Ishikawa (cell line): ENCODE measurements around the gene PKP1.

Experiments used
- CEBPB ChIP-seq: IDR thresholded peaks from 2 replicates; pipeline ENCODE4 v1.6.1; 2012
- CREB1 ChIP-seq: IDR thresholded peaks from 2 replicates; pipeline ENCODE4 v1.6.1; 2012; ENCODE audit warnings: low read depth
- EGR1 ChIP-seq: IDR thresholded peaks from 2 replicates; pipeline ENCODE4 v1.6.1; 2012
- EP300 ChIP-seq: IDR thresholded peaks from 2 replicates; pipeline ENCODE4 v1.6.1; 2012; ENCODE audit warnings: borderline replicate concordance
- FOXM1 ChIP-seq: IDR thresholded peaks from 2 replicates; pipeline ENCODE4 v1.6.1; 2012; ENCODE audit warnings: low read depth, borderline replicate concordance
- NFIC ChIP-seq: IDR thresholded peaks from 2 replicates; pipeline ENCODE4 v1.6.1; 2012
- RAD21 ChIP-seq: IDR thresholded peaks from 2 replicates; pipeline ENCODE4 v1.6.1; 2012; ENCODE audit warnings: low read depth
- TAF1 ChIP-seq: IDR thresholded peaks from 2 replicates; pipeline ENCODE4 v1.6.1; 2012; ENCODE audit warnings: low read depth, mild to moderate bottlenecking
- TCF12 ChIP-seq: IDR thresholded peaks from 2 replicates; pipeline ENCODE4 v1.6.1; 2012; ENCODE audit warnings: low read depth
- TEAD4 ChIP-seq: IDR thresholded peaks from 2 replicates; pipeline ENCODE4 v1.6.1; 2012
- USF1 ChIP-seq: IDR thresholded peaks from 2 replicates; pipeline ENCODE4 v1.6.1; 2012
- YY1 ChIP-seq: IDR thresholded peaks from 2 replicates; pipeline ENCODE4 v1.6.1; 2012; ENCODE audit warnings: low read depth
- ZBTB7A ChIP-seq: IDR thresholded peaks from 2 replicates; pipeline ENCODE4 v1.6.1; 2012; ENCODE audit warnings: low read depth
- TF ChIP-seq, protein P1 (sequence below): IDR thresholded peaks from 2 replicates; pipeline ENCODE4 v1.6.1; 2012; ENCODE audit warnings: low read depth, mild to moderate bottlenecking
- TF ChIP-seq, protein P2 (sequence below): IDR thresholded peaks from 2 replicates; pipeline ENCODE4 v1.6.1; 2012

Gene PKP1

DNA sequence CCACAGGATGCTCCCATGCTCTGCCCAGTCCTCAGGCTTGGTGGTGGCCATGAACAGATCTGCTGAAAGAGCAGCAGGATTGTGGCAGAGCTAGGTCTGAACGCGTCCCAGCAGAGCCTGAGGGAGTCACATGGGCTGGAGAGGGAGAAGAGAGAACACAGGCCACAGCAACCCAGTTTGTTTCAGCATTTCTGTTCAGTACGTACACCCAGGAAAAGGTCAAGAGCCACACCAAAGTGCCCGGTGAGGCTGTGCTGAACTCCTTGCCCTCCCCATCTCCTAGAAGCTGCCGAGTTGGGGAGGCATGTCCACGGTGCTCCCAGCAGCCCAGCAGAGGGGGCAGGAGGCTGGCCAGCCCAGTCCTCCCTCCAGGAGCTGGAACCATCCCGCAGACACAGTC, 5.5 kb downstream of the PKP1 start:
- TF ChIP-seq RAD21 = 0 out of 2 replicates have a peak, but pooled peaks have one; percentile 9
- TF ChIP-seq, protein P1, sequence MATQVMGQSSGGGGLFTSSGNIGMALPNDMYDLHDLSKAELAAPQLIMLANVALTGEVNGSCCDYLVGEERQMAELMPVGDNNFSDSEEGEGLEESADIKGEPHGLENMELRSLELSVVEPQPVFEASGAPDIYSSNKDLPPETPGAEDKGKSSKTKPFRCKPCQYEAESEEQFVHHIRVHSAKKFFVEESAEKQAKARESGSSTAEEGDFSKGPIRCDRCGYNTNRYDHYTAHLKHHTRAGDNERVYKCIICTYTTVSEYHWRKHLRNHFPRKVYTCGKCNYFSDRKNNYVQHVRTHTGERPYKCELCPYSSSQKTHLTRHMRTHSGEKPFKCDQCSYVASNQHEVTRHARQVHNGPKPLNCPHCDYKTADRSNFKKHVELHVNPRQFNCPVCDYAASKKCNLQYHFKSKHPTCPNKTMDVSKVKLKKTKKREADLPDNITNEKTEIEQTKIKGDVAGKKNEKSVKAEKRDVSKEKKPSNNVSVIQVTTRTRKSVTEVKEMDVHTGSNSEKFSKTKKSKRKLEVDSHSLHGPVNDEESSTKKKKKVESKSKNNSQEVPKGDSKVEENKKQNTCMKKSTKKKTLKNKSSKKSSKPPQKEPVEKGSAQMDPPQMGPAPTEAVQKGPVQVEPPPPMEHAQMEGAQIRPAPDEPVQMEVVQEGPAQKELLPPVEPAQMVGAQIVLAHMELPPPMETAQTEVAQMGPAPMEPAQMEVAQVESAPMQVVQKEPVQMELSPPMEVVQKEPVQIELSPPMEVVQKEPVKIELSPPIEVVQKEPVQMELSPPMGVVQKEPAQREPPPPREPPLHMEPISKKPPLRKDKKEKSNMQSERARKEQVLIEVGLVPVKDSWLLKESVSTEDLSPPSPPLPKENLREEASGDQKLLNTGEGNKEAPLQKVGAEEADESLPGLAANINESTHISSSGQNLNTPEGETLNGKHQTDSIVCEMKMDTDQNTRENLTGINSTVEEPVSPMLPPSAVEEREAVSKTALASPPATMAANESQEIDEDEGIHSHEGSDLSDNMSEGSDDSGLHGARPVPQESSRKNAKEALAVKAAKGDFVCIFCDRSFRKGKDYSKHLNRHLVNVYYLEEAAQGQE = no peak

DNA sequence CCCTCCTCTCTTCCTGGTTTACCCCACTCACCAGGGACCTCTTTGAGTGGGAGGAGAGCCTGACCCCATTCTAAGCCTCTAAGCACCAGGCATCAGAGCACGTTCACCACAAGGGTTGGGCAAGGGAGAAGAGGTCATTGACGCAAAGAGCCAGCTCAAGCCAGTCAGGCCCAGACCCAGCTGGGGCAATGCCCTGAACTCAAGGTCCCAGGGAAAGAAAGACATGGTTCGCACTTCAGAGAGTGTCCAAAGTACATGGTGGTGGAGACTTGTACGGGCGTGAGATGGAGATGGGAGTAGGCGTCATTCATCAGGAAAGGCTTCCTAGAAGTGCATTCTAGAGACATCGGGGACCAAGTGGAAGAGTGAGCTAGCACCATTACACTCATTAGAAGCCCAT, 7.2 kb downstream of the PKP1 start:
- no peak for TF ChIP-seq TAF1
- TF ChIP-seq, protein P2, sequence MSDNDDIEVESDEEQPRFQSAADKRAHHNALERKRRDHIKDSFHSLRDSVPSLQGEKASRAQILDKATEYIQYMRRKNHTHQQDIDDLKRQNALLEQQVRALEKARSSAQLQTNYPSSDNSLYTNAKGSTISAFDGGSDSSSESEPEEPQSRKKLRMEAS = no peak
- no peak for TF ChIP-seq YY1
- TF ChIP-seq ZBTB7A = no peak
- no peak for TF ChIP-seq EGR1
- TF ChIP-seq, protein P1 = no peak
- no peak for TF ChIP-seq CEBPB
- TF ChIP-seq EP300 = no peak
- TF ChIP-seq NFIC = no peak
- no peak for TF ChIP-seq CREB1
- TF ChIP-seq USF1 = no peak
- TF ChIP-seq TCF12 = no peak
- no peak for TF ChIP-seq FOXM1

GRCh38 chr1:201291916-201292315, 8.6 kb downstream of the PKP1 start:
- no peak for TF ChIP-seq CEBPB
- TF ChIP-seq TEAD4 = no peak

DNA sequence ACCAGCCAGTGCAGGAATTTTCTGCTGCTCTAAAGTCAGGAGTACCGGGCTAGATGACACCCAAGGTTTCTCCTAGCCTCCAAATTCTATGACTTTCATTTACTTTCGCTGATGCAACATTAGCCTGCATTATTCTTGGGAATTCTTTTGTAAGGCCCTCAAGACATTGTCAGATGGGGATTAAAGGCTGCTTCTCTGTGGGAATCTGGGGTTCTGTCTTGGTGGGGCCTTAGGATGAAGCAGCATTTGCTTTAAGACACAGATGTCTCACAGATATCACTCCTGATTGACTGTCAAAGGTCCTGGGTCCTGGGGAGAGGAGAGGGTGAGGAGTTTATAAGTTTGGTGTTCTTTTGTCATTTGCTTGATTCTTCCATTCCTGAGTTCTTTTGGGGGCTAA, 11.6 kb downstream of the PKP1 start:
- TF ChIP-seq USF1 (no peak), EGR1 (no peak), RAD21 (no peak), TCF12 (no peak), TAF1 (no peak), NFIC (no peak), FOXM1 (no peak), CREB1 (no peak), YY1 (no peak)
- TF ChIP-seq, protein P2 = no peak

DNA sequence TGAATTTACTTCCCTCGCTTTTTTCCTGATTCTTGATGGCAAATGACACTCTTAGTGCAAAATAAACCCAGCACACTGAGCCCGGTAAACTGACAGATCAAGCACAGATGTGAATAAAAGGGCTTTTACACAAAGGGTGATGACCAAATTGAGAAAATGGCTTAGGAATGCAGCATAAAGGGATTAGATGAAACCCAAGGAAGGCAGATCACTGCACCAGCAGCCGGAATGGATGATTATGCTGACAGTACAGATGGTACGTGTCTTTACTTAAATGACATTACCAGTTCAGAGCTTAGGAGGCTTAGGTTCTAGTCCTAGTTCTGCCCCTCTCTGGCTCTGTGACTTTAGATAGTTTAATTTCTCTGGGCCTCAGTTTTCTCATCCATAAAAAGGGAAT, 12.0 kb downstream of the PKP1 start:
- TF ChIP-seq YY1 (no peak), EP300 (no peak), TEAD4 (no peak), EGR1 (no peak), USF1 (no peak), TCF12 (no peak), NFIC (no peak), RAD21 (no peak), ZBTB7A (no peak), CEBPB (no peak), FOXM1 (no peak), TAF1 (no peak), CREB1 (no peak)
- TF ChIP-seq, protein P2 = no peak
- TF ChIP-seq, protein P1 = no peak
